Heart right ventricle (tissue), 16 donors: ENCODE data around the gene PGF. TPM values are rescaled to one million over a fixed set of nuclear protein-coding genes. Genes with fewer than 3 reads are reported as not detected.

Experiments used
- ATAC-seq, 8 donors: fragments of 200-7000 bp; cut with Tn5 transposase; one replicate each; pipeline ENCODE4 v1.9.1; 2020; ENCODE audit warnings: mild to moderate bottlenecking in 8 of 8, moderate library complexity in 8 of 8, moderate number of reproducible peaks in 1 of 8
- DNase-seq, 2 donors: peaks; one replicate each; pipeline ENCODE4 v3.0.0-alpha.2; 2020
- H3K27ac ChIP-seq, 10 donors: fragments of 200-600 bp; sonication (generic) in 2 of 10; one replicate each; pipeline versions ENCODE4 v1.5.0 to v1.8.0; 2020 to 2022; ENCODE audit warnings: mild to moderate bottlenecking in 3 of 10
- H3K27me3 ChIP-seq, 7 donors: fragments of 200-600 bp; one replicate each; pipeline ENCODE4 v1.8.0; 2021 to 2022; ENCODE audit warnings: mild to moderate bottlenecking in 2 of 7
- H3K36me3 ChIP-seq, 9 donors: fragments of 200-600 bp; sonication (generic) in 1 of 9; one replicate each; pipeline versions ENCODE4 v1.5.0 to v1.8.0; 2020 to 2022; ENCODE audit warnings: mild to moderate bottlenecking in 2 of 9
- H3K4me1 ChIP-seq, 9 donors: fragments of 200-600 bp; sonication (generic) in 1 of 9; one replicate each; pipeline versions ENCODE4 v1.5.0 to v1.8.0; 2020 to 2022; ENCODE audit warnings: mild to moderate bottlenecking in 4 of 9
- H3K4me3 ChIP-seq, 10 donors: fragments of 200-600 bp; sonication (generic) in 2 of 10; one replicate each; pipeline versions ENCODE4 v1.5.0 to v1.8.0; 2020 to 2022; ENCODE audit warnings: mild to moderate bottlenecking in 7 of 10, moderate library complexity in 2 of 10
- H3K9me3 ChIP-seq, 11 donors: fragments of 200-600 bp in 10 of 11; sonication (generic) in 2 of 11; one replicate each; pipeline versions ENCODE4 v1.5.0 to v1.8.0; 2013 to 2022; ENCODE audit warnings: mild to moderate bottlenecking in 2 of 11, control low read depth in 1 of 11, moderate library complexity in 1 of 11
- WGBS, 2 donors: extraction: QIAGEN DNeasy Blood & Tissue Kit; methylation state at CpG; one replicate each; pipeline ENCODE4 v1.1.7; 2013; ENCODE audit warnings: inconsistent platforms in 1 of 2; 5-methylcytosine and 5-hydroxymethylcytosine counted together
- intact Hi-C, 10 donors: fragments of 100-400 bp; cut with DNase I; formaldehyde crosslinking; loops; one replicate each; pipeline versions ENCODE4 v1.11.1 to v1.14.2; 2022
- polyA plus RNA-seq, 2 donors: library from polyadenylated mRNA; stranded (reverse); fragments of 200-250 nt; gene quantifications; one replicate each; pipeline ENCODE4 v1.2.3, GENCODE V29; 2013
- total RNA-seq, 10 donors: library from RNA; stranded (reverse); fragmentation: NEBNext Ultra II Directional in 3 of 10; extraction: Animal tissue kit (Norgen Biotek cat#: 25700) in 3 of 10; gene quantifications; one replicate each; pipeline versions ENCODE4 v1.2.1 to v1.2.4, GENCODE V29; 2021 to 2023
- TF ChIP-seq, protein P1 (sequence below), 9 donors: fragments of 200-600 bp; sonication (generic) in 2 of 9; IDR thresholded peaks; one replicate each; pipeline versions ENCODE4 v1.5.0 to v1.8.0; 2021 to 2022; ENCODE audit warnings: antibody characterized with exemption in 9 of 9, mild to moderate bottlenecking in 5 of 9, moderate library complexity in 1 of 9
- donor health status: Arrhythmogenic right ventricular cardiomyopathy.
- donor health status: ischemic (EF 13 %, LVEDD 7.1; RV severe dilation, severe dysfunction).
- donor health status: healthy with polysubstance abuse.
- donor health status: DM: no; HTN: yes; CAD: no.
- donor health status: DM: no; HTN: no; CAD: no.
- donor health status: ischemic (EF 25% LVEDD 6.9; RV normal size, moderate dysfunction).
- donor health status: ischemic (EF 25% LVEDD 5.7; RV mildly dilated, moderate dysfunction).
- donor health status: healthy.
- donor health status: DM: yes; HTN: yes; CAD: no.
- donor health status: Ischemic cardiomyopathy.
- donor health status: ischemic (EF 35%, LVEDD 5.7; RV mildly dilated, moderate dysfunction).
- donor health status: nonischemic (EF 11% LVEDD 7.7; RV severe dilation, severe dysfunction).
- donor health status: DM: yes; HTN: yes; CAD: no.
- donor health status: PGD.
- donor health status: ischemic (EF 29% LVEDD 5.4; RV normal size, mild dysfunction).
- donor health status: nonischemic (EF 23%, LVEDD 6.1; RV moderate dilation, normal function).

Gene PGF
- total and polyA plus RNA-seq, 12 donors = 2.1 to 22.5 (median 6.3) TPM

DNA sequence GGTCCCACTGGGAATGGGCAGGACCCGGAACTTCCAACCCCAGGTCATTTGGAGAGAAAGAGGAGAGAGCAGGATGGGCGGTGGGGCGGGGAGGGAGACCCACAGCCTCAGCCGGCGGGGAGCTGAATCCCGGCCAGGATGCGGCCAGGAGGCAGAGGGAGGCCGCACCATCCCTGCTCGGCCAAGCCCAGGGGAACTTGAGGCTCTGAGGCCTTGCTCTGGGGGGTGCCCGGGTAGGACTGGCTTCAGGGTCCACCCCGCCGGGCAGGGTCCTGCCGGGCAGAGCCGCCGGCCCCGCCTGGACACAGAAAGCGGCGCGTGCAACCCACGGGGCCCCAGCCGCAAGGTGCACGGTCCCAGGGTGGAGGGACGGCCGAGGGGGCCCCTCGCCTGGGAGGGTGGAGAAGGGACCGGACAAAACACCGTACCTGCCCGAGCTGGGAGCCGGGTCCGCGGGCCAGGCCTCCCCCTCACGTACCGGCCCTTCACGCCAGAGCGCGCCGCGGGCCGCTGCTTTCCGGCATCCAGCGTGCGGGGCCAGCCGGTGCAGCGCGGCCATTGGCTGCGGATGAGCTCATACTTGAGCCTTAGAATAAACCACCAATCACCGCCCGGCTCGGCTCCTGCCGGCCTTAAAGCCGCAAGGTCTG, 32.5 kb downstream of the PGF start, which contains the start of gene RPS6KL1:
Gene RPS6KL1, minus strand, starts transcription at position 509 of the 650 bp plus-strand sequence. CDS start 1,719 bp downstream, outside the sequence.
- Histone ChIP-seq H3K27me3 (peaks cover 0 to 14% (median 0%) of the 10 kb centered on the region in 7 donors), H3K4me3 (peak within 1 kb of the TSS; percentile 66 to 81 (median 74)), H3K27ac (peak within 1 kb of the TSS in 9 of 10 donors; percentile 50 to 80 (median 67)), H3K36me3 (peaks cover 0 to 8% (median 0%) of the 10 kb centered on the region in 9 donors), H3K9me3 (no peaks in the 10 kb centered on the region), H3K4me1 (peaks cover 6 to 28% (median 18%) of the 10 kb centered on the region in 9 donors)
- peak; percentile 93 to 97 (median 97) for ATAC-seq
- TF ChIP-seq, protein P1, sequence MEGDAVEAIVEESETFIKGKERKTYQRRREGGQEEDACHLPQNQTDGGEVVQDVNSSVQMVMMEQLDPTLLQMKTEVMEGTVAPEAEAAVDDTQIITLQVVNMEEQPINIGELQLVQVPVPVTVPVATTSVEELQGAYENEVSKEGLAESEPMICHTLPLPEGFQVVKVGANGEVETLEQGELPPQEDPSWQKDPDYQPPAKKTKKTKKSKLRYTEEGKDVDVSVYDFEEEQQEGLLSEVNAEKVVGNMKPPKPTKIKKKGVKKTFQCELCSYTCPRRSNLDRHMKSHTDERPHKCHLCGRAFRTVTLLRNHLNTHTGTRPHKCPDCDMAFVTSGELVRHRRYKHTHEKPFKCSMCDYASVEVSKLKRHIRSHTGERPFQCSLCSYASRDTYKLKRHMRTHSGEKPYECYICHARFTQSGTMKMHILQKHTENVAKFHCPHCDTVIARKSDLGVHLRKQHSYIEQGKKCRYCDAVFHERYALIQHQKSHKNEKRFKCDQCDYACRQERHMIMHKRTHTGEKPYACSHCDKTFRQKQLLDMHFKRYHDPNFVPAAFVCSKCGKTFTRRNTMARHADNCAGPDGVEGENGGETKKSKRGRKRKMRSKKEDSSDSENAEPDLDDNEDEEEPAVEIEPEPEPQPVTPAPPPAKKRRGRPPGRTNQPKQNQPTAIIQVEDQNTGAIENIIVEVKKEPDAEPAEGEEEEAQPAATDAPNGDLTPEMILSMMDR (IDR thresholded peaks at IDR 0.05) = peak in 2 of 9 donors; percentile 18 to 19
- intact Hi-C loops = no loop called here
- 1 to 5% methylated on average over 49 to 51 of the region's 51 CpGs for WGBS, 2 donors
- DNase-seq = peak; percentile 83

DNA sequence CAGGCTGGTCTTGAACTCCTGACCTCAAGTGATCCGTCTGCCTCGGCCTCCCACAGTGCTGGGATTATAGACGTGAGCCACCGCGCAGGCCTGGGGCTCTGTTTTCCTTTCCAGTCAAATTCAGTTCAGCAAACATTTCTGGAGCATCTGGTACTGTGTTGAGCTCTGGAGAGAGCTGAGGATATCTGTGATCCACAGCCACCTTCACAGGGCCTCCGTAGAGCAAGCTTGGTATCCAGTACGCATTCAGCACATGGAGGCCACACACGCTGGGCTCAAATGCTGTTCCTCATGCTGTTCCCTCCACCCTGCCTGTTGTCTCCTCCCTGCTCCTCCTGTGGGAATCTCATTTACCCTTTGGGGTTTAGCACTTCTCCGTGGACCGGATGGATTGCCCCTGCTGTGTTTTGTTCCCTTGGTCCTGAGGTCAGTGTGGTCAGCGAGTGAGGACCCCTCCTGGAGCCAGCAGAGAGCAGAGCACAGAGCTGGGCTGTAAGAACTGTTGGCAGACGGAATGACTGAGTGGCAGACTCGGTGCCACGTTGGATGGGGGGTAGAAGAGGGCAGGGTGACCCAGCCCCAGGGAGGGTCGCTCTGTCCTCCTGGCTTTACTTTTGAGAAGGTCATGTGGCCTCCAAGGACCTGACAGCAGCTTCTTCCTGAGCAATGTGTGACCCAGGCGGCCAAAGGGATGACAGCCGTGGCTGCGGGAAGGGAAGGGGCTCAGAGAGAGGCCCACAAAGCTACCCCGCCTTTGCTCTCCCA, 33.2 kb downstream of the PGF start:
- H3K36me3 ChIP-seq = peaks cover 0 to 8% (median 0%) of the 10 kb centered on the region in 9 donors
- ATAC-seq (no peak), DNase-seq (no peak)
- peaks cover 0 to 14% (median 0%) of the 10 kb centered on the region in 7 donors for H3K27me3 ChIP-seq
- H3K9me3 ChIP-seq = no peaks in the 10 kb centered on the region
- TF ChIP-seq, protein P1 (IDR thresholded peaks at IDR 0.05) = no peak
- H3K4me1 ChIP-seq = peaks cover 10 to 35% (median 25%) of the 10 kb centered on the region in 9 donors
- peak overlapping the region; percentile 66 to 81 (median 74) for H3K4me3 ChIP-seq
- peak overlapping the region in 8 of 10 donors; percentile 50 to 80 (median 67) for H3K27ac ChIP-seq
- intact Hi-C loops = no loop called here
- 73 to 76% methylated on average over 19 of the region's 19 CpGs for WGBS, 2 donors

DNA sequence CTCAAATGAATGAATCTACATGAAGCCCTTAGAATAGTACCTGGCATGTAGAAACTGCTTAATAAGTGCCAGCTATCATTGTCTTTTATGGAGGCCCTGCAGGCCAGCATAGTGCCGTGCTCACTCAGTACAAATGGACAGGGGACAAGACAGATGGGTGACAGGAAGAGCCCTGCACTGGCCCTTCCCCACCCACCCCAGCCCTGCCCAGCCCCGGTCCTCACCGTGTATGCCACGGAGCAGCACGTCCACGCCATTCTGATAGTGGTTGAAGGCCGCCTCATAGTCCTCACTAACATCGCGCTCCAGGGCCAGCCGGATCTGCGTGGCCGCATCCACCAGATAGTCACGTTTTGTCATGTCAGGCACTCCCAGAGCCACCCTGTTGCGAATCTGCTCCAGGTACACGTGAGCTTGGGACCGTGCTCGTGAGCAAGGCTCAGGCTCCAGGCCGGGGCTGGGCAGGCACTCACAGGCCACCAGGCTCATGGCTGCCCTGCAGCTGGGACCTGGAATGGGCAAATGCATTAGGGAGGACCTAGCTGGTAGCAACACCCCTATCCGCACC, 34.3 kb downstream of the PGF start:
- Histone ChIP-seq H3K9me3 (no peaks in the 10 kb centered on the region), H3K4me1 (peaks cover 14 to 46% (median 34%) of the 10 kb centered on the region in 9 donors), H3K27me3 (peaks cover 0 to 14% (median 0%) of the 10 kb centered on the region in 7 donors), H3K4me3 (no peak overlapping the region), H3K27ac (no peak overlapping the region), H3K36me3 (peaks cover 0 to 8% (median 0%) of the 10 kb centered on the region in 9 donors)
- WGBS, 2 donors = 94 to 95% methylated on average over 19 of the region's 19 CpGs
- intact Hi-C loops = no loop called here
- DNase-seq (no peak), ATAC-seq (no peak)
- TF ChIP-seq, protein P1 (IDR thresholded peaks at IDR 0.05) = no peak

DNA sequence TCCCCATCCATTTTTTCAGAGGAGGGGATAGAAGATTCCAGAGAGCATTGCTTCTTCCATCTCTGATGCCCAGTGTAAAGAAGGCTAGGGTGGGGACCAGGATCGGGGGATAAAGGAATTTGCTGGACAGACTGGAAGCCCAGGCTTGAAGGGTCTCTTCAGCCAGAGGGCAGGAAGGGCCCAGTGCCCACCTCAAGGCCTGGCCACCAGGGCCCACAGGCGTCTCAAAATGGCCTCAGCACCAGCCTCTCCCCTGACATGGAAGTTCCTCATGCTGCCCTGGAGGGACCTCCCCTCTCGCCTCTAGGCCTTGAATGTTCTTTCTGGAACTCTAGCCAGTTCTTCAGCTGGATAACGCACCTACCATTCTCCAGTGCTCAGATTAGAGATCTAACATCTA, 35.1 kb downstream of the PGF start:
- H3K4me3 ChIP-seq = no peak overlapping the region
- DNase-seq (no peak), ATAC-seq (no peak)
- intact Hi-C loops = no loop called here
- H3K36me3 ChIP-seq = peaks cover 0 to 8% (median 0%) of the 10 kb centered on the region in 9 donors
- H3K4me1 ChIP-seq = peaks cover 19 to 54% (median 42%) of the 10 kb centered on the region in 9 donors
- no peak overlapping the region for H3K27ac ChIP-seq
- H3K9me3 ChIP-seq = no peaks in the 10 kb centered on the region
- TF ChIP-seq, protein P1 (IDR thresholded peaks at IDR 0.05) = no peak
- peaks cover 0 to 14% (median 0%) of the 10 kb centered on the region in 7 donors for H3K27me3 ChIP-seq
- WGBS, 2 donors = 90 to 92% methylated on average over 4 of the region's 4 CpGs
